Gastroesophageal sphincter (tissue), 3 donors: ENCODE measurements around the gene FHIT.

ENCODE experiments used
- EP300 ChIP-seq: sonication (generic); formaldehyde crosslinking; IDR thresholded peaks from one replicate; pipeline ENCODE4 v1.6.1; 2017; ENCODE audit warnings: antibody characterized with exemption, mild to moderate bottlenecking
- TF ChIP-seq, protein P1 (sequence below), 4 experiments: fragments of 200-600 bp in 2 of 4; fragments of 450-650 bp in 2 of 4; sonication (generic) in 1 of 4; IDR thresholded peaks; one replicate each; pipeline ENCODE4 v1.5.1; 2017 to 2019; ENCODE audit warnings: antibody characterized with exemption in 4 of 4, mild to moderate bottlenecking in 2 of 4, moderate library complexity in 2 of 4

- TF ChIP-seq, protein P1, sequence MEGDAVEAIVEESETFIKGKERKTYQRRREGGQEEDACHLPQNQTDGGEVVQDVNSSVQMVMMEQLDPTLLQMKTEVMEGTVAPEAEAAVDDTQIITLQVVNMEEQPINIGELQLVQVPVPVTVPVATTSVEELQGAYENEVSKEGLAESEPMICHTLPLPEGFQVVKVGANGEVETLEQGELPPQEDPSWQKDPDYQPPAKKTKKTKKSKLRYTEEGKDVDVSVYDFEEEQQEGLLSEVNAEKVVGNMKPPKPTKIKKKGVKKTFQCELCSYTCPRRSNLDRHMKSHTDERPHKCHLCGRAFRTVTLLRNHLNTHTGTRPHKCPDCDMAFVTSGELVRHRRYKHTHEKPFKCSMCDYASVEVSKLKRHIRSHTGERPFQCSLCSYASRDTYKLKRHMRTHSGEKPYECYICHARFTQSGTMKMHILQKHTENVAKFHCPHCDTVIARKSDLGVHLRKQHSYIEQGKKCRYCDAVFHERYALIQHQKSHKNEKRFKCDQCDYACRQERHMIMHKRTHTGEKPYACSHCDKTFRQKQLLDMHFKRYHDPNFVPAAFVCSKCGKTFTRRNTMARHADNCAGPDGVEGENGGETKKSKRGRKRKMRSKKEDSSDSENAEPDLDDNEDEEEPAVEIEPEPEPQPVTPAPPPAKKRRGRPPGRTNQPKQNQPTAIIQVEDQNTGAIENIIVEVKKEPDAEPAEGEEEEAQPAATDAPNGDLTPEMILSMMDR (IDR thresholded peaks at IDR 0.05) = no peak
- TF ChIP-seq EP300 = no peak
Observed at GRCh38 chr3:60952055-60952454, 299.2 kb downstream of the FHIT start.
